ELR (cell line): ENCODE results near the gene ZCCHC2.

Experiments used
- DNase-seq: peaks from one replicate; pipeline ENCODE4 v3.0.0-alpha.2; 2015; ENCODE audit warnings: low read depth

ZCCHC2 gene

GRCh38 chr18:62538881-62539280, 16.1 kb downstream of the ZCCHC2 start:
- DNase-seq, result no peak

- DNase-seq, result no peak
Observed at GRCh38 chr18:62539284-62540165, 16.7 kb downstream of the ZCCHC2 start.

- no peak for DNase-seq
Observed at GRCh38 chr18:62543021-62543420, 20.2 kb downstream of the ZCCHC2 start.

GRCh38 chr18:62545098-62545497, 22.3 kb downstream of the ZCCHC2 start:
- DNase-seq, result no peak

GRCh38 chr18:62549755-62550154, 26.9 kb downstream of the ZCCHC2 start:
- no peak for DNase-seq

GRCh38 chr18:62550746-62551145, 27.9 kb downstream of the ZCCHC2 start:
- no peak for DNase-seq

GRCh38 chr18:62551972-62552513, 29.2 kb downstream of the ZCCHC2 start:
- DNase-seq, result no peak

- no peak for DNase-seq
Observed at GRCh38 chr18:62554061-62554815, 31.4 kb downstream of the ZCCHC2 start.

- DNase-seq, result peak; percentile 88
Observed at GRCh38 chr18:62555135-62555534, 32.3 kb downstream of the ZCCHC2 start.

- DNase-seq, result no peak
Observed at GRCh38 chr18:62556397-62556796, 33.6 kb downstream of the ZCCHC2 start.

- no peak for DNase-seq
Observed at GRCh38 chr18:62558015-62558663, 35.3 kb downstream of the ZCCHC2 start.

- DNase-seq, result no peak
Observed at GRCh38 chr18:62564044-62564443, 41.2 kb downstream of the ZCCHC2 start.

GRCh38 chr18:62566199-62566598, 43.4 kb downstream of the ZCCHC2 start:
- peak; percentile 39 for DNase-seq

- DNase-seq, result no peak
Observed at GRCh38 chr18:62566818-62567217, 44.0 kb downstream of the ZCCHC2 start.

- no peak for DNase-seq
Observed at GRCh38 chr18:62569081-62569655, 46.3 kb downstream of the ZCCHC2 start.

GRCh38 chr18:62571037-62571436, 48.2 kb downstream of the ZCCHC2 start:
- DNase-seq, result no peak

- DNase-seq, result no peak
Observed at GRCh38 chr18:62571648-62572047, 48.8 kb downstream of the ZCCHC2 start.

GRCh38 chr18:62572456-62572855, 49.6 kb downstream of the ZCCHC2 start:
- no peak for DNase-seq

- DNase-seq, result no peak
Observed at GRCh38 chr18:62574776-62575175, 52.0 kb downstream of the ZCCHC2 start.

- no peak for DNase-seq
Observed at GRCh38 chr18:62576271-62576670, 53.4 kb downstream of the ZCCHC2 start.

- DNase-seq, result no peak
Observed at GRCh38 chr18:62576845-62577512, 54.2 kb downstream of the ZCCHC2 start.
